LNCAP (cell line): ENCODE data around the gene ZNF621.

Experiments
- TF ChIP-seq, protein P1 (sequence below): fragments of 450-650 bp; IDR thresholded peaks from 2 replicates; pipeline ENCODE4 v1.5.1; 2017; ENCODE audit warnings: mild to moderate bottlenecking

ZNF621 gene

DNA sequence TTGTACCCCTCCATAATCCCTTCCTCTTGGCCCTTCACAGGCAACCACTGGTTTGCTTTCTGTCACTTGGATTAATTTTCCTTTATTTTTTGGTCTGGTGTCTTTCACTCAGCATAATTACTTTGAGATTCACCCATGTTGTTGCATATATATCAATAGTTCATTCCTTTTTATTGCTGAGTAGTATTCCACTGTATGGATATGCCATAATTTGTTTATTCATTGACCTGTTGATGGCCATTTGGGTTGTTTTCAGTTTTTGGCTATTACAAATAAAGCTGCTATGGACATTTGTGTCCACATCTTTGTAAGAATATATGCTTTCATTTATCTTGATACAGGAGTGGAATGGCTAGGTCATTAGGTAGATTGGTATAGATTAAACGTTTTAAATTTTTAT, 5.9 kb upstream of the ZNF621 start:
- TF ChIP-seq, protein P1, sequence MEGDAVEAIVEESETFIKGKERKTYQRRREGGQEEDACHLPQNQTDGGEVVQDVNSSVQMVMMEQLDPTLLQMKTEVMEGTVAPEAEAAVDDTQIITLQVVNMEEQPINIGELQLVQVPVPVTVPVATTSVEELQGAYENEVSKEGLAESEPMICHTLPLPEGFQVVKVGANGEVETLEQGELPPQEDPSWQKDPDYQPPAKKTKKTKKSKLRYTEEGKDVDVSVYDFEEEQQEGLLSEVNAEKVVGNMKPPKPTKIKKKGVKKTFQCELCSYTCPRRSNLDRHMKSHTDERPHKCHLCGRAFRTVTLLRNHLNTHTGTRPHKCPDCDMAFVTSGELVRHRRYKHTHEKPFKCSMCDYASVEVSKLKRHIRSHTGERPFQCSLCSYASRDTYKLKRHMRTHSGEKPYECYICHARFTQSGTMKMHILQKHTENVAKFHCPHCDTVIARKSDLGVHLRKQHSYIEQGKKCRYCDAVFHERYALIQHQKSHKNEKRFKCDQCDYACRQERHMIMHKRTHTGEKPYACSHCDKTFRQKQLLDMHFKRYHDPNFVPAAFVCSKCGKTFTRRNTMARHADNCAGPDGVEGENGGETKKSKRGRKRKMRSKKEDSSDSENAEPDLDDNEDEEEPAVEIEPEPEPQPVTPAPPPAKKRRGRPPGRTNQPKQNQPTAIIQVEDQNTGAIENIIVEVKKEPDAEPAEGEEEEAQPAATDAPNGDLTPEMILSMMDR: no peak

DNA sequence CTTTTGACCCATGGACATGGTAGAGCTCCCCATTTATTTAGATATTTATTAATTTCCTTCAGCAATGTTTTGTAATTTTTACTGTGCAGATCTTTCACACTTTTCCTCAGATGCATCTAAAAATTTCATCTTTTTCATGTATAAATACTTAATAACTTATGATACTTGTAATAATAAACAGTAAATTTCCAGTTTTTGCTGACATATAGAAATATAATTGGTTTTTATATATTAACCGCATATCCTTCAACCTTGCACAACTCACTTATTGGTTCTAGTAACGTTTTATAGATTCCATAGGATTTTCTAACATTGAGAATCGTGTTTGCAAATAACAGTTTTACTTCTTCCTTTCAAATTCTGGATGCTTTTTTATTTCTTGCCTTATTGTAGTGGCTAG, 3.5 kb upstream of the ZNF621 start:
- TF ChIP-seq, protein P1: no peak

DNA sequence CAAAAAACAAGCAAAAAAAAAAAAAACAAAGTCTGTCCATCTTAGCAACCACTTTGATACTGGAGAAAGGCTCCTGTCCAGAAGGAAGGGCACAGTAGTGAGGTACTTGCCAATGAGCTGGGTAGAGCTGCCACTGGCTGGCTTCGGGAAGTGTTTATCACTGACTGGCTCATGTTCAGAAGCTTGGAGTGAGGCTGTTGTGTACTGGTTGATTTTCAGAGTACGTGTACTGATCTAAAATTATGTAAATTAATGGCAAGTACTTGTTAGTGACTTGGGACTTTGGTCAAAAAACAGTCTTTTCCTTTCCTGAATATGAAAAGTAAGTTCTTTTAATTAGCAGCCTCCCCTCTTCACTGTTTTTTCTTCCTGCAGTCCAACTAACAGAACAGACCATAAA, 979 bp upstream of the ZNF621 start:
- TF ChIP-seq, protein P1: no peak

DNA sequence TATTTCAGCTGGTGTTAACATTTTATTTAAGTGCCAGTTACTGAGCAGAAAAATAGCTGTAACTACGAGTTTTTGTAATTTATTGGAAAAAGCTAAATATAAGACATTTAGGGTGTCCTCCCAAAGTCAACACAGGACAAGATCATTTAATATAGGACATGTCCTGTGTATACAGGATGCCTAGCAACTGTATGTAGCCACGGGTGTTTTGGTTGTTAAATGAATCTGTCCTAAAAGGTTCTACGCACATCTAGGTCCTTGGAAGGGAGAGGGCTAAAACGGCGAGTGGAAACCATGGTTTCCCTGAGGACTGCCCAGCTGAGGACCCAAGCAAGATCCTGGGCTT, 565 bp upstream of the ZNF621 start:
- TF ChIP-seq, protein P1: no peak

DNA sequence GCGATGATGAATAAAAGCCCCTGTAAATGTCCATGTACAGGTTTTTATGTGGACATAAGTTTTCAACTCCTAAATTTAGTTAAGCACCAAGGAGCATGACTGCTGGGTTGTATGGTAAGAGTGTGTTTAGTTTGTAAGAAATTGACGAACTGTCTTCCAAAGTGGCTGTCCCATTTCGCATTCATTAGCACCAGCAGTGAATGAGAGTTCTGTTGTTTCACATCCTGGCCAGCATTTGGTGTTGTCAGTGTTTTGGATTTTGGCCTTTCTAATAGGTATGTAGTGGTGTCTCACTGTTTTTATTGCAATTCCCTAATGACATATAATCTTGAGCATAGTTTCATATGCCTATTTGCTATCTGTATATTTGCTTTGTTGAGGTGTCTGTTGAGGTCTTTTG, 3.7 kb downstream of the ZNF621 start:
- TF ChIP-seq, protein P1: no peak

DNA sequence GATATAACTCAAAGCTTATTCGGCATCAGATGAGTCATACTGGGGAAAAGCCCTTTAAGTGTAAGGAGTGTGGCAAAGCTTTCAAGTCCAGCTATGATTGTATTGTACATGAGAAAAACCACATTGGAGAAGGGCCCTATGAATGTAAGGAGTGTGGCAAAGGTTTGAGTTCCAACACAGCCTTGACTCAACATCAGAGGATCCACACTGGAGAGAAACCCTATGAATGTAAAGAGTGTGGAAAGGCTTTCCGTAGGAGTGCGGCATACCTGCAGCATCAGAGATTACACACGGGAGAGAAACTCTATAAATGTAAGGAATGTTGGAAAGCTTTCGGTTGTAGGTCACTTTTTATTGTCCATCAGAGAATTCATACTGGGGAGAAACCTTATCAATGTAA, 7.5 kb downstream of the ZNF621 start:
- TF ChIP-seq, protein P1: no peak

DNA sequence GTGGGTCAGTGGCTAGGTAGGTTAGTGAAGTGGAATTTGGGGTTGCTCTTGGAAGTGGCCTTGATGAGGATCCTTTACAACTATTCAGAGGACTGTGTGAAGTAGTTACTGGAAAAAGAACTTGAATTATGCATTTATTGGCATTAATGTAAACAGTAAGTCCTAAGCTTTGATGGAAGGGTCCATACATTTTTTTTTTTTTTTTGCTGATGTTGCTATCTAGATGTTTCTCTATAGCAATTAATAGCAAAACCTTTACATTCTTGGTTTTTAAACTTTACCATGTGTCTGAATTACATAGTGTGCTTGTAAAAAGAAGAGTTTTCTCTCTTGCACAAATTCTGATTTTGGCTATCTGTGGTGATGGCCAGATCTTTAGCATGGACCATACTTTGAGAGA, 9.5 kb downstream of the ZNF621 start:
- TF ChIP-seq, protein P1: no peak

DNA sequence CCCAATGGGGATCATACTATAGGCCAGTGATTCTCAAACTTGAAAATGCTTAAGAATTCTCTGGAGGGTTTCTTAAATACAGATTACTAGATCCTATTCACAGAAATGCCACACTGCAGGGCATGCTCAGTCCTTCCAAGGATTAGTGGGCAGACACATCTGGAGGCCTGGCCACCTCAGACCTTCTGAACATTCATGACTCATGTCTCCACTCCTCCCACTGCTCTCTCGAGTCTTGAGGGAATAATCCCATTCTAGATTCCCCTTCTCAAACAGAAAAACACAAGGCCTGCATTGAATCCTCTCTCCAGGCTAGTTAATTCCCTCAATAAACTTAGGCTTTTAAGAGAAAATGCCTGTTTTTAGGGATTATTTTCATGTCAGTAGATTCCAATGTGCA, 22.1 kb downstream of the ZNF621 start:
- TF ChIP-seq, protein P1: no peak
